ENCODE data around the gene FMN1. TPM values are rescaled to one million over a fixed set of nuclear protein-coding genes. Genes with fewer than 3 reads are reported as not detected.

FMN1 gene
- total and polyA plus RNA-seq, 8 donors = 1.9 to 10.2 (median 3.0) TPM

GRCh38 chr15:32787949-32788348 is 406.6 kb downstream of the FMN1 start:
- WGBS, 2 donors = 53 to 61% methylated on average over 5 of the region's 5 CpGs
- Histone ChIP-seq H3K36me3 (no peaks in the 10 kb centered on the region), H3K27me3 (no peaks in the 10 kb centered on the region), H3K9me3 (no peaks in the 10 kb centered on the region), H3K4me3 (no peak overlapping the region), H3K27ac (no peak overlapping the region), H3K4me1 (no peaks in the 10 kb centered on the region)
- intact Hi-C loops (cut with DNase I) = no loop called here
- no peak for DNase-seq
- TF ChIP-seq CTCF (IDR thresholded peaks at IDR 0.05) = no peak
- ATAC-seq = no peak
- FAIRE-seq = no peak

GRCh38 chr15:32786906-32787305 is 407.6 kb downstream of the FMN1 start:
- Histone ChIP-seq H3K27me3 (no peaks in the 10 kb centered on the region), H3K4me3 (no peak overlapping the region), H3K9me3 (no peaks in the 10 kb centered on the region), H3K36me3 (no peaks in the 10 kb centered on the region), H3K27ac (no peak overlapping the region), H3K4me1 (no peaks in the 10 kb centered on the region)
- no peak for DNase-seq
- no peak for ATAC-seq
- TF ChIP-seq CTCF (IDR thresholded peaks at IDR 0.05) = no peak
- intact Hi-C loops (cut with DNase I) = no loop called here
- no peak for FAIRE-seq
- WGBS, 2 donors = 90 to 94% methylated on average over 7 of the region's 7 CpGs

GRCh38 chr15:32784581-32784980 is 409.9 kb downstream of the FMN1 start:
- TF ChIP-seq CTCF (IDR thresholded peaks at IDR 0.05) = no peak
- FAIRE-seq = no peak
- Histone ChIP-seq H3K36me3 (no peaks in the 10 kb centered on the region), H3K4me1 (no peaks in the 10 kb centered on the region), H3K9me3 (no peaks in the 10 kb centered on the region), H3K27me3 (no peaks in the 10 kb centered on the region), H3K27ac (no peak overlapping the region), H3K4me3 (no peak overlapping the region)
- DNase-seq = no peak
- intact Hi-C loops (cut with DNase I) = no loop called here
- no peak for ATAC-seq

- DNase-seq (no peak), FAIRE-seq (no peak), ATAC-seq (no peak)
- Histone ChIP-seq H3K36me3 (no peaks in the 10 kb centered on the region), H3K27ac (no peak overlapping the region), H3K27me3 (no peaks in the 10 kb centered on the region), H3K4me1 (no peaks in the 10 kb centered on the region), H3K9me3 (no peaks in the 10 kb centered on the region), H3K4me3 (no peak overlapping the region)
- WGBS, 2 donors = 89% methylated on average over 3 of the region's 3 CpGs
- TF ChIP-seq CTCF (IDR thresholded peaks at IDR 0.05) = no peak
- intact Hi-C loops (cut with DNase I) = no loop called here
Observed at GRCh38 chr15:32781781-32782180, 412.7 kb downstream of the FMN1 start.

GRCh38 chr15:32778391-32779176 is 415.9 kb downstream of the FMN1 start:
- Histone ChIP-seq H3K9me3 (no peaks in the 10 kb centered on the region), H3K27me3 (no peaks in the 10 kb centered on the region), H3K36me3 (no peaks in the 10 kb centered on the region), H3K4me3 (no peak overlapping the region), H3K4me1 (no peaks in the 10 kb centered on the region), H3K27ac (no peak overlapping the region)
- ATAC-seq = no peak
- no peak for FAIRE-seq
- intact Hi-C loops (cut with DNase I) = no loop called here
- TF ChIP-seq CTCF (IDR thresholded peaks at IDR 0.05) = no peak
- no peak for DNase-seq
- WGBS, 2 donors = 65 to 84% methylated on average over 4 of the region's 4 CpGs
